Measurements from ENCODE around the gene KLHDC9.

The KLHDC9 gene

GRCh38 chr1:161068306-161069234 is 29.6 kb upstream of the KLHDC9 start:
- TF ChIP-seq, protein P1, sequence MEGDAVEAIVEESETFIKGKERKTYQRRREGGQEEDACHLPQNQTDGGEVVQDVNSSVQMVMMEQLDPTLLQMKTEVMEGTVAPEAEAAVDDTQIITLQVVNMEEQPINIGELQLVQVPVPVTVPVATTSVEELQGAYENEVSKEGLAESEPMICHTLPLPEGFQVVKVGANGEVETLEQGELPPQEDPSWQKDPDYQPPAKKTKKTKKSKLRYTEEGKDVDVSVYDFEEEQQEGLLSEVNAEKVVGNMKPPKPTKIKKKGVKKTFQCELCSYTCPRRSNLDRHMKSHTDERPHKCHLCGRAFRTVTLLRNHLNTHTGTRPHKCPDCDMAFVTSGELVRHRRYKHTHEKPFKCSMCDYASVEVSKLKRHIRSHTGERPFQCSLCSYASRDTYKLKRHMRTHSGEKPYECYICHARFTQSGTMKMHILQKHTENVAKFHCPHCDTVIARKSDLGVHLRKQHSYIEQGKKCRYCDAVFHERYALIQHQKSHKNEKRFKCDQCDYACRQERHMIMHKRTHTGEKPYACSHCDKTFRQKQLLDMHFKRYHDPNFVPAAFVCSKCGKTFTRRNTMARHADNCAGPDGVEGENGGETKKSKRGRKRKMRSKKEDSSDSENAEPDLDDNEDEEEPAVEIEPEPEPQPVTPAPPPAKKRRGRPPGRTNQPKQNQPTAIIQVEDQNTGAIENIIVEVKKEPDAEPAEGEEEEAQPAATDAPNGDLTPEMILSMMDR (IDR thresholded peaks at IDR 0.05; ENCODE audit: borderline replicate concordance, extremely low read depth, low read length, poor library complexity, severe bottlenecking): no peak
- TF ChIP-seq EZH2 (IDR thresholded peaks at IDR 0.05; ENCODE audit: borderline replicate concordance, low read depth, low read length, severe bottlenecking): no peak
- peak overlapping the region; percentile 63 for H2AFZ ChIP-seq (ENCODE audit: low read depth, low read length)
- no peaks in the 10 kb centered on the region for H3K27me3 ChIP-seq (ENCODE audit: insufficient read depth, low read length, poor library complexity)
- H3K4me1 ChIP-seq (ENCODE audit: insufficient read depth, low read length): peaks cover 43% of the 10 kb centered on the region
- peak; percentile 81 for ATAC-seq (ENCODE audit: insufficient read depth, low read depth)
- peaks cover 19% of the 10 kb centered on the region for H3K36me3 ChIP-seq (ENCODE audit: insufficient read depth, low read length)
- H3K9me3 ChIP-seq (ENCODE audit: insufficient read depth, low read length, severe bottlenecking): no peaks in the 10 kb centered on the region
- H3K9ac ChIP-seq (ENCODE audit: low read depth, low read length): peak overlapping the region; percentile 96
- peak overlapping the region; percentile 92 for H3K4me2 ChIP-seq (ENCODE audit: insufficient read depth, low read length)
- peaks cover 59% of the 10 kb centered on the region for H3K79me2 ChIP-seq (ENCODE audit: insufficient read depth, low read length)
- peak overlapping the region; percentile 73 to 77 for H3K4me3 ChIP-seq (ENCODE audit: low read depth in 1 of 2, low read length in 2 of 2)
- DNase-seq: peak; percentile 92
- H3K27ac ChIP-seq (ENCODE audit: low read length): peak overlapping the region; percentile 96
- peaks cover 16% of the 10 kb centered on the region for H4K20me1 ChIP-seq (ENCODE audit: insufficient read depth, low read length)

DNA sequence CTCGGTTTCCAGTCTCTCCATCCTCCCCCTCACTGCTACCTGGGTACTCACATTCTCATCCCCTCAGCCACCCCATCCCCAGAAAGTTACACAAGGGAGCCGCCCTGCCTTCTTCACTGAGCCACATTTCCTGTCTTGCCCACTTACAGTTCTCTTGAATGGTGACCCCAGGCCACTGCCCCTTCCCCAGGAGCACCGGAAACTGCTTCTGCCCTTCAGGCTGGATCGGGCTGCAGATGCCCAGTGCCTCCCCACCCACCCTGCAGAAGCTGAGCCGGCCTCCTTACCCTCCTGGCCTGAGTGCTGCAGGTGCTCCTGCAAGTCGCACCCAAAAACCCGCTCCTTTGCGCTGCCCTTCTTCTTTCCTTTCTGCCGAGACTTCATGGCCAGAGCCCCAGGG is 28.9 kb upstream of the KLHDC9 start:
- DNase-seq: peak; percentile 36
- H3K79me2 ChIP-seq (ENCODE audit: insufficient read depth, low read length): peaks cover 52% of the 10 kb centered on the region
- H3K4me2 ChIP-seq (ENCODE audit: insufficient read depth, low read length): peak overlapping the region; percentile 92
- peak overlapping the region; percentile 73 to 77 for H3K4me3 ChIP-seq (ENCODE audit: low read depth in 1 of 2, low read length in 2 of 2)
- no peak for TF ChIP-seq EZH2 (IDR thresholded peaks at IDR 0.05; ENCODE audit: borderline replicate concordance, low read depth, low read length, severe bottlenecking)
- TF ChIP-seq, protein P1 (IDR thresholded peaks at IDR 0.05; ENCODE audit: borderline replicate concordance, extremely low read depth, low read length, poor library complexity, severe bottlenecking): no peak
- H2AFZ ChIP-seq (ENCODE audit: low read depth, low read length): peak overlapping the region; percentile 63
- peaks cover 14% of the 10 kb centered on the region for H3K36me3 ChIP-seq (ENCODE audit: insufficient read depth, low read length)
- H4K20me1 ChIP-seq (ENCODE audit: insufficient read depth, low read length): peaks cover 16% of the 10 kb centered on the region
- ATAC-seq (ENCODE audit: insufficient read depth, low read depth): peak; percentile 1; the same call in 1 of the 3 replicates
- no peaks in the 10 kb centered on the region for H3K9me3 ChIP-seq (ENCODE audit: insufficient read depth, low read length, severe bottlenecking)
- H3K9ac ChIP-seq (ENCODE audit: low read depth, low read length): peak overlapping the region; percentile 96
- H3K27me3 ChIP-seq (ENCODE audit: insufficient read depth, low read length, poor library complexity): no peaks in the 10 kb centered on the region
- peak overlapping the region; percentile 96 for H3K27ac ChIP-seq (ENCODE audit: low read length)
- H3K4me1 ChIP-seq (ENCODE audit: insufficient read depth, low read length): peaks cover 43% of the 10 kb centered on the region

DNA sequence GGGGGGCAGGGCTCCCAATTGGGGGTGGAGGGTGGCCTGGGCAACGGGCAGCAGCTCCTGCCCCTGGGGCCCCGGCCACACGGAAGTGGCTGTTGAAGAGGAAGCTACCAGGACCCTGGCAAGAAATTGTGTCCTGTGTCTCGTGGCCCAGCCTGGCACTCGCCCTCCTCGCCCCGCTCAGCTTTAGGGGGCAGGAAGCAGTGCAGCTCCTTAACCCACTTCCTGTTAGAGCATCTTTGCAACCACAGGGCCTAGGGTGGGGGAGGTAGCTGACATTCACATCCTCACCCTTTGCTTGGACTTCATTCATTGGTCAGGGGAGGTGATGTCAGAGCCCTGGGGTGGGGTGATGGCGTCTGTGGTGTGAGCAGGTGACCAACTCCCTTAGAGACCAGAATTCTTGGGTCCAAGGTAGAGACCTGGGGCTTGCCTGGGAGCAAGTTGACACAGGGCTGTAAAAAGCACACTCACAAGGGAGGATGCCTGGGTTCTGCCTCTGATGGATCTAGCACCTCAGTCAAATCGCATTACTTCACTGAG is 28.4 kb upstream of the KLHDC9 start, which contains the start of gene ARHGAP30:
Gene ARHGAP30 (minus strand): TSS at position 161 of the 540 bp plus-strand sequence. CDS start 267 bp downstream, outside the sequence.
- H3K27me3 ChIP-seq (ENCODE audit: insufficient read depth, low read length, poor library complexity): no peaks in the 10 kb centered on the region
- peaks cover 47% of the 10 kb centered on the region for H3K79me2 ChIP-seq (ENCODE audit: insufficient read depth, low read length)
- peak within 1 kb of the TSS; percentile 96 for H3K9ac ChIP-seq (ENCODE audit: low read depth, low read length)
- H3K4me3 ChIP-seq (ENCODE audit: low read depth in 1 of 2, low read length in 2 of 2): peak within 1 kb of the TSS; percentile 73 to 77
- H3K27ac ChIP-seq (ENCODE audit: low read length): peak within 1 kb of the TSS; percentile 96
- H3K36me3 ChIP-seq (ENCODE audit: insufficient read depth, low read length): peaks cover 12% of the 10 kb centered on the region
- H4K20me1 ChIP-seq (ENCODE audit: insufficient read depth, low read length): peaks cover 16% of the 10 kb centered on the region
- ATAC-seq (ENCODE audit: insufficient read depth, low read depth) (peak; percentile 89), DNase-seq (peak; percentile 94)
- peaks cover 43% of the 10 kb centered on the region for H3K4me1 ChIP-seq (ENCODE audit: insufficient read depth, low read length)
- peak within 1 kb of the TSS; percentile 75 for H2AFZ ChIP-seq (ENCODE audit: low read depth, low read length)
- peak within 1 kb of the TSS; percentile 92 for H3K4me2 ChIP-seq (ENCODE audit: insufficient read depth, low read length)
- no peaks in the 10 kb centered on the region for H3K9me3 ChIP-seq (ENCODE audit: insufficient read depth, low read length, severe bottlenecking)
- no peak for TF ChIP-seq EZH2 (IDR thresholded peaks at IDR 0.05; ENCODE audit: borderline replicate concordance, low read depth, low read length, severe bottlenecking)
- TF ChIP-seq, protein P1 (IDR thresholded peaks at IDR 0.05; ENCODE audit: borderline replicate concordance, extremely low read depth, low read length, poor library complexity, severe bottlenecking): no peak
